H4 (cell line): ENCODE results near the gene CHCT1. TPM values are rescaled to one million over a fixed set of nuclear protein-coding genes. Genes with fewer than 3 reads are reported as not detected.

Source experiments
- DNase-seq: peaks from one replicate; pipeline ENCODE4 v3.0.0-alpha.2; 2015; ENCODE audit warnings: low spot score
- total RNA-seq: library from RNA; depleted of rRNA; stranded (reverse); fragments of >200 nt; shearing (Covaris generic); gene quantifications from 2 replicates; pipeline ENCODE4 v1.2.3, GENCODE V29; 2014; rRNA removed

Gene CHCT1
- total RNA-seq, 1 experiment from 2014 or later = not detected

- no peak for DNase-seq
Measured at GRCh38 chr17:60442271-60443173, 20.2 kb downstream of the CHCT1 start.

DNA sequence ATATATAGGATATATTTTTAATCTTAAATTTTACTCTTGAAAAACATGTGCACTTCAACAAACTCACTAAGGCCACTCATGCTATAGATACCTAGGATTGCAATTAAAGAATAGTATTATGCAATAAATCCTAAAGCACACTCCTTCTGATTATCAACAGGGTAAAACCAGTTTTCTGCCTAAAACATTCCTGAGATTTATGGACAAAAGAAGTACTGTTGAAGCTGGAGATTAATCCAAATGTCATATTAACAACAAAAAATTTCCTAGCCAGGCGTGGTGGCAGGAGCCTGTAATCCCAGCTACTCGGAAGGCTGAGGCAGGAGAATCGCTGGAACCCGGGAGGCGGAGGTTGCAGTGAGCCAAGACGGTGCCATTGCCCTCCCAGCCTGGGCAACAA lies 21.4 kb downstream of the CHCT1 start:
- DNase-seq = no peak

DNA sequence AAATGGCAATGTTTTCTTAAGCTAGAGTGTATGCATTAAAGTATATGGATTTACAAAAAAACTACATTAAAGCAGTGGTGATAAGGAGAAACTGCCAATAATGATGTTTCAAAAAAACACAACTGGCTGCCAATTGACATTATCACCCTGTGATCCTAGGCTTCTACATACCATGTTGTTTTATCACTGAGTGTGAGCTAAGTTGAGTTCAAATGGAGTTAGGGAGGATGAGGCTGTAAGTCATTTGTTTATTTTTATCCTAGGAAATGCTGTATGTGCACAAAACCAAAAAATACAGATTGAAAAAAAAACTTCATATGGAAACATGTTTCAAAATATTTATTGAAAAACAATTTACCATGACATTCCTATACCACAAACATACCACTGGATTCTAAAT lies 22.9 kb downstream of the CHCT1 start:
- no peak for DNase-seq

DNA sequence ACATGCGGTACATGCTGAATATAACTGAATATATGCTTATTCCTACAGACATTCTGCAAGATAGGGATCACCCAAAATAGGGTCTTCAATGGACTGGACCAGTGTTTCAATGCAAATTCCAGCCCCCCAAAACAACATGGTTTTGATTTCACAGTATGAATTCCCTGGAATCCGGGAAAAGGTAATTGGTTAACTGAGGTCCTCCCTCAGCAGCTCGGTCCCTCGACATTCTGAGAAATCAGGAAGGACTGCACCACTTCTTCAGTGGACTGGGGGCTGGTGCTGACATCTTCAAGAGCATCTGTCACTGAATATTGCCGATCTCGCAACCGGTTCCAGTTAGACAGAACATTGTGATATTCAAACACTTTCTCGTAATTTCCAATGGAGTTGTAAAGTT lies 25.1 kb downstream of the CHCT1 start:
- no peak for DNase-seq

DNA sequence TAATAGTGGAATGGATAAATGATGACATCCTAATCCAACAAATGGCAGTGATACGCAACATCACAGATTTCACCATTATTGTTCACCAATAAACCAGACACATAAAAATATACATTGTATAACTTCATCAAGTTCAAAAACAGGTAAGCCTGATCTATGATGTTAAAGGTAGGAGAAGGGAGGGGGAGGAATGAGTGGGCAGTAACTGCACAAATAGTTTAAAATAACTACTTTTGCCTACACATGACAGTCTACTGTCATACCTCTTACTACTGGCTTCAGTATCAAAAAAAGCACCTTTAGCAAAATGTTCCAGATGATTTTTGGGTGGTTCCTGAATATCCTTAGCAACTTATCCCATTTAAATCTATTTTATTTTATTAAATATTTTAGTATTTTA lies 28.8 kb downstream of the CHCT1 start:
- DNase-seq = no peak

DNA sequence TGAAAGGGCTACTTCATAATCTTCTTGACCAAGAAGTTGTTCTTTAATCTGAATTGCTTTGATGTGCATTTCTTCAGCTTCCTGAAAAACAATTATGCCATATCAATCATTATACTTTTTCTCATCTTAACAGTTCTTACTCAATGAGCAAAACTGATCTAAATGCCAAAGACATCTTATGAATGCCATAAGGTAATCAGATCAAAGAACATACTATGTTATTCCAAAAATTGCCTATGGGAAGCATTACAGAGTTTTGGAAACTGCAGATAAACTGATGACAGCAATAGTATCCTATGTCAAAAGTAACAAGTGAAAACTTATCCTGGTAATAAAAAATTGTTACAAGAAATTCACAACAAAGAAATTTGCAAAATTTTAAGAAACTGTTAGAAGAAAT lies 29.7 kb downstream of the CHCT1 start:
- no peak for DNase-seq

- no peak for DNase-seq
Measured at GRCh38 chr17:60455378-60455777, 33.1 kb downstream of the CHCT1 start.

DNA sequence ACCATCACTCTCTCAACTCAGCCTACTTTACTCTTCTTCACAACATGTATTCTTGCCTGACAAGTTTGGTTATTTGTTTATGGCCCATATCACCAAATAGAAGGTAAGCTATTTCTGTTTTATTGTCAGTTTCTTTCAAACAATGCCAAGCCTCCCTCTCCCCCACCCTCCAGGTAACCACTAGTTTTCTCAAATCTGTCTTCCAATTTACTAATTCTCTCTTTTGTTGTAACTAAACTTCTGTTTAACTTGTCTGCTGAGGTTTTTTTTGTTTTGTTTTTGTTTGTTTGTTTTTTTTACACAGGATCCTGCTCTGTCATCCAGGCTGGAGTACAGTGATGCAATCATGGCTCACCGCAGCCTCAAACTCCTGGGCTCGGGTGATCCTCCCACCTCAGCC lies 34.9 kb downstream of the CHCT1 start:
- no peak for DNase-seq

DNA sequence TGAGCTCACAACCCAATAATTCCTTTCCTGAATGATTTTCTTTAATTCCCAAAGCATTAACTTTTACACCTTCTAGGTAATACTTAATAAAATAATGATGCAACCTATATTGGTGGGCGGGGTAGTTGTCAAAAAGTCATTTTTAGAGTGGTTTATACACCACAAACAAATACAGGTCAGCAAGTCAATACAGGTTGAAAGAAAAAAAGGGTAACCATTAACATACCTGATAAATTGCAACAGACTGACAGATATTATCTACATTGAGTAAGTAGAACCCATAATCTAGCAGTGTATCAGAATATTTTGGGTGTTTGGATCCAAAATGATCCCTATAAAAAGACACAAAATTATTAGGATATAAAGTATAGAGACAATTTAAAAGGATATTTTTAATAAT lies 39.3 kb downstream of the CHCT1 start:
- DNase-seq = no peak

DNA sequence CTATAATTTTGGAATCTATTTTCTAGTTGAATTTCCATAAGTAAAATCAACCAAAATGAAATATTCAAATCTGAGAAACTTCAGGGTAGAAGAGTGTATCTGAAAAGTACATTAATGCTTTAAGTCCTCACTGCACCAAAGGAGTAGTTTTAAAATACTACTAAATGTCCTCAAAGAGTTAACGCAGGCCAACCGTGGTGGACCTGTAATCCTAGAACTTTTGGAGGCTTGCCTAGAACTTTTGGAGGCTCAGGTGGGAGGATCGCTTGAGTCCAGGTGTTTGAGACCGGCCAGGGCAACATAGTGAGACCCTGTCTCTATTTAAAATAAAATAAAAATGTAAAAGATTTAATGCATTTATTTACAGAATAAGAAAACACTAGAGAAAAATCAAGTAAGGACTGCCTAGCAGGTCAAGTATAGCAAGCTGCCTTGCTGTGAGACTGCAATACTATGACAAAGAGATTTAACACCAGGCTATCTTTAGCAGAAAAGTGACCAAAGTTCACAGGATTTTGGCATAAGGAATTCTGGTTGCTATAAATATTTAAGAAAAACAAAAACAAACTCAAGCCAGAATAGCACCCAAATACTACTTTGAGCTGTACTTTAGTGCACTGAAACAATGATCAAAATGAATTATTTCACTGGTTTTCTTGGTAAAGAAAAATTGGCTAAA lies 41.0 kb downstream of the CHCT1 start:
- no peak for DNase-seq

DNA sequence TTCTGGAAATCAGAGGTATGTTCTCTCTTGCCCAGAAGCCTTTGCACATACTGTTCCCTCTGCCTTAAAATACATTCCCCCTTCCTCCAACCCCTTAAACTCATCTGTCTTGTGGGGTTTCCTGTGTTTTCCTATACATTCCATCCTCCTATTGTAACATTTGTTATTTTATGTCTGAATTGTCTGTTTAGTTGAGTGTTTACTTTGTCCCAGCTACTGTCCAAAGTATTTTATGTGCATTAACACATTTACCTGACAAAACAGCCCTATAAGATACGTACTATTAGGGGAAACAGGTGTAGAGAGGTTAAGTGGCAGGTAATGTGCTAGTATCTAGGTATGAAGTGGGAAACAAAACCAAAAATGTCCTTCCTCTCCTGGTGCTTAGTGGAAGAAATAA lies 42.1 kb downstream of the CHCT1 start:
- no peak for DNase-seq

- DNase-seq = no peak
Measured at GRCh38 chr17:60468371-60468770, 46.1 kb downstream of the CHCT1 start.

- DNase-seq = no peak
Measured at GRCh38 chr17:60471451-60471850, 49.2 kb downstream of the CHCT1 start.

DNA sequence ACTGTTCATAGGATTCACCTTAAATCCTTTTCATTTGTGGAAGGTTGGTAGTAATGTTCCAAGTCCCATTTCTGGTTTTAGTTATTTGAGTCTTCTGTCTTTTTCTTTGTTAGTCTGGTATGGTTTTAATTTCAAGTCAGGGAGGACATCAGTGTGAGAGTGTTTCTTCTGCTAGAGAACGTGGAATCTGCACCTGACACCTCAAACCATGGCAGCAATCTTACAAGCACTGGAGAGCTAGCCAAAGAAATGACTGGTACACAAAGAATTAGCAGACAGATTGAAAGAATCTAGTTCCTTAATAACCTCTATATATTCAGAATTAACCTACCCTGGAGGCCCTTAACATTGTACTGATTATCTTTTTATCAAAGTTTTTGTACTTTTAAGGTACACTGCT lies 50.2 kb downstream of the CHCT1 start:
- no peak for DNase-seq

- no peak for DNase-seq
Measured at GRCh38 chr17:60473788-60474187, 51.5 kb downstream of the CHCT1 start.

Other genes with a start within 250 kb of the CHCT1 start
- gene USP32, start 30.4 kb upstream of the CHCT1 start, total RNA-seq = 29.4 and 30.0 TPM in 2 replicates
- gene APPBP2, start 103.8 kb downstream of the CHCT1 start, total RNA-seq = 24.7 and 33.0 TPM in 2 replicates
- 9.6 and 10.7 TPM in 2 replicates for gene PPM1D, start 177.7 kb downstream of the CHCT1 start, total RNA-seq